Transverse colon (tissue), 4 donors: Measurements from ENCODE around the gene SPAG6. TPM values are rescaled to one million over a fixed set of nuclear protein-coding genes. Genes with fewer than 3 reads are reported as not detected.

Experiments
- DNase-seq: peaks from one replicate; pipeline ENCODE4 v3.0.0-alpha.2; 2019
- H3K27ac ChIP-seq, 4 donors: fragments of 200-600 bp; sonication (generic); 2 replicates each; pipeline ENCODE4 v1.5.1; 2016 to 2018; ENCODE audit warnings: inconsistent platforms in 4 of 4
- H3K27me3 ChIP-seq: fragments of 200-600 bp; sonication (generic); 2 replicates; pipeline ENCODE4 v1.5.1; 2017; ENCODE audit warnings: inconsistent platforms
- H3K36me3 ChIP-seq, 4 donors: fragments of 200-600 bp; sonication (generic); 2 replicates each; pipeline ENCODE4 v1.5.1; 2017 to 2019; ENCODE audit warnings: inconsistent platforms in 4 of 4
- H3K4me1 ChIP-seq, 4 donors: fragments of 200-600 bp; sonication (generic); 2 replicates each; pipeline ENCODE4 v1.5.1; 2017 to 2020; ENCODE audit warnings: inconsistent platforms in 4 of 4
- H3K4me3 ChIP-seq, 4 donors: fragments of 200-600 bp; sonication (generic); 1 replicate in 1 of 4; 2 replicates in 3 of 4; pipeline versions ENCODE4 v1.5.1 to v1.6.1; 2017 to 2019; ENCODE audit warnings: inconsistent platforms in 4 of 4
- H3K9me3 ChIP-seq, 2 donors: fragments of 200-600 bp; sonication (generic); 2 replicates each; pipeline ENCODE4 v1.5.1; 2017 to 2019; ENCODE audit warnings: inconsistent platforms in 2 of 2
- CTCF ChIP-seq, 5 experiments: fragments of 200-600 bp in 3 of 5; fragments of 450-650 bp in 2 of 5; sonication (generic) in 3 of 5; IDR thresholded peaks; 1 replicate in 2 of 5; 2 replicates in 3 of 5; pipeline ENCODE4 v1.5.1; 2016 to 2017; ENCODE audit warnings: antibody characterized with exemption in 5 of 5, inconsistent platforms in 3 of 5, mild to moderate bottlenecking in 2 of 5, moderate library complexity in 1 of 5
- EP300 ChIP-seq: sonication (generic); formaldehyde crosslinking; IDR thresholded peaks from one replicate; pipeline ENCODE4 v1.6.1; 2017; ENCODE audit warnings: antibody characterized with exemption, low read depth
- POLR2A ChIP-seq: fragments of 450-650 bp; IDR thresholded peaks from one replicate; pipeline ENCODE4 v1.6.1; 2016; ENCODE audit warnings: antibody characterized with exemption, mild to moderate bottlenecking, moderate library complexity
- POLR2AphosphoS5 ChIP-seq, 3 donors: sonication (generic); formaldehyde crosslinking; IDR thresholded peaks; one replicate each; pipeline ENCODE4 v1.6.1; 2016; ENCODE audit warnings: antibody characterized with exemption in 3 of 3
- WGBS, 2 donors: methylation state at CpG; one replicate each; pipeline ENCODE4 v1.1.5; 2018; ENCODE audit warnings: low coverage in 1 of 2; 5-methylcytosine and 5-hydroxymethylcytosine counted together
- in situ Hi-C, 4 donors: fragments of 200-750 bp; cut with MboI; loops; one replicate each; pipeline versions ENCODE4 v1.15.0 to v1.15.1; 2017; ENCODE audit warnings: low sequenced_read_pairs in 3 of 4, low pct_ligation_motif_present in 1 of 4, low pct_unique_long_range_greater_than_20kb in 1 of 4
- intact Hi-C: fragments of 100-400 bp; cut with DNase I; formaldehyde crosslinking; loops from one replicate; pipeline ENCODE4 v1.15.1; 2023; ENCODE audit warnings: low total_unique reads
- total RNA-seq, 4 donors: library from RNA; depleted of rRNA; stranded (reverse); fragments of >200 nt; gene quantifications; one replicate each; pipeline ENCODE4 v1.1.0, GENCODE V29; 2016

The SPAG6 gene
- total RNA-seq, 4 donors from 2014 or later = not detected

GRCh38 chr10:22451346-22451745 lies 106.0 kb downstream of the SPAG6 start:
- H3K27ac ChIP-seq = no peak overlapping the region
- 95 to 96% methylated on average over 4 to 7 of the region's 7 CpGs for WGBS, 2 donors
- intact Hi-C loops (no loop called here), in situ Hi-C loops (no loop called here)
- H3K4me3 ChIP-seq = no peak overlapping the region
- H3K9me3 ChIP-seq = no peaks in the 10 kb centered on the region
- TF ChIP-seq EP300 = no peak
- TF ChIP-seq POLR2A = no peak
- no peak for TF ChIP-seq CTCF (IDR thresholded peaks at IDR 0.05)
- no peak for TF ChIP-seq POLR2AphosphoS5 (IDR thresholded peaks at IDR 0.05)
- peaks cover 2% of the 10 kb centered on the region for H3K27me3 ChIP-seq
- H3K36me3 ChIP-seq = no peaks in the 10 kb centered on the region
- no peaks in the 10 kb centered on the region for H3K4me1 ChIP-seq
- DNase-seq = no peak

- in situ Hi-C loops (no loop called here), intact Hi-C loops (no loop called here)
- Histone ChIP-seq H3K27me3 (no peaks in the 10 kb centered on the region), H3K36me3 (no peaks in the 10 kb centered on the region), H3K4me3 (no peak overlapping the region), H3K4me1 (no peaks in the 10 kb centered on the region), H3K27ac (no peak overlapping the region), H3K9me3 (no peaks in the 10 kb centered on the region)
- no peak for DNase-seq
- TF ChIP-seq CTCF (IDR thresholded peaks at IDR 0.05) = no peak
- no peak for TF ChIP-seq EP300
- WGBS, 2 donors = 95 to 97% methylated on average over 4 to 8 of the region's 8 CpGs
Measured at GRCh38 chr10:22453320-22453719, 108.0 kb downstream of the SPAG6 start.

GRCh38 chr10:22453948-22454591 lies 108.8 kb downstream of the SPAG6 start:
- intact Hi-C loops (no loop called here), in situ Hi-C loops (no loop called here)
- Histone ChIP-seq H3K27ac (no peak overlapping the region), H3K9me3 (no peaks in the 10 kb centered on the region), H3K36me3 (no peaks in the 10 kb centered on the region), H3K27me3 (no peaks in the 10 kb centered on the region), H3K4me1 (no peaks in the 10 kb centered on the region), H3K4me3 (no peak overlapping the region)
- DNase-seq = no peak
- TF ChIP-seq EP300 = no peak
- TF ChIP-seq POLR2AphosphoS5 (IDR thresholded peaks at IDR 0.05) = no peak
- TF ChIP-seq POLR2A = no peak
- TF ChIP-seq CTCF (IDR thresholded peaks at IDR 0.05) = no peak
- 60 to 76% methylated on average over 2 to 10 of the region's 10 CpGs for WGBS, 2 donors

DNA sequence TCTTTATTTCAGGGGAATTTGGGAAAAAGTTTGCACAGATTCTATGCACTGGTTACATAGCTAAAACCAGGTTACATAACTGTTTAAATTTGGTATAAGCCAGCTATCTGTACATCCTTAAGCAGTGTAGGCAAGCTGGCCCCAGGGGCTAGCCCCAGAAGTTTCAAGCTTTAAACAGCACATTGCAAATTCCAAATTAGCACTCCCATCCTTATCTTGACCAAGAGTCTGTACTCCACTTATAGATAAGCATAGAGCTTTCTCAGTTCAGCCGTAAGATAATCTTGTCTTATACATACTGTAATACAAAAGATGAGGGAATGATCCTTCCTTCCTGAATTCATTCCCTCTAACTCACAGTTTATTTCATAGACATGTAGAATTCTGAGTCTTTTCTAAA lies 109.3 kb downstream of the SPAG6 start:
- H3K4me1 ChIP-seq = no peaks in the 10 kb centered on the region
- H3K9me3 ChIP-seq = no peaks in the 10 kb centered on the region
- no peak overlapping the region for H3K4me3 ChIP-seq
- no peak for DNase-seq
- intact Hi-C loops (no loop called here), in situ Hi-C loops (no loop called here)
- 94 to 100% methylated on average over 1 of the region's 1 CpG for WGBS, 2 donors
- H3K27me3 ChIP-seq = no peaks in the 10 kb centered on the region
- H3K36me3 ChIP-seq = no peaks in the 10 kb centered on the region
- no peak for TF ChIP-seq CTCF (IDR thresholded peaks at IDR 0.05)
- TF ChIP-seq POLR2A = no peak
- no peak for TF ChIP-seq POLR2AphosphoS5 (IDR thresholded peaks at IDR 0.05)
- no peak for TF ChIP-seq EP300
- no peak overlapping the region for H3K27ac ChIP-seq
